GM08714 (cell line): ENCODE results near the gene CCNK.

ENCODE experiments used
- H3K4me3 ChIP-seq: fragments of 200-500 bp; sonication (Bioruptor generic); 2 replicates; pipeline ENCODE4 v1.5.1; 2014; ENCODE audit warnings: mild to moderate bottlenecking, low read length, inconsistent platforms
- ZNF274 ChIP-seq: IDR thresholded peaks from 2 replicates; pipeline ENCODE4 v1.6.1; 2012; ENCODE audit warnings: mild to moderate bottlenecking, low read depth, low read length

The CCNK gene

GRCh38 chr14:99480917-99481744 lies at the start of gene CCNK:
CCNK (plus strand) TSS chr14:99481409; CDS start chr14:99492678, 11,269 bp downstream.
- peak within 1 kb of the TSS; percentile 96 for H3K4me3 ChIP-seq
- no peak for TF ChIP-seq ZNF274

- H3K4me3 ChIP-seq = no peak overlapping the region
- no peak for TF ChIP-seq ZNF274
Observed at GRCh38 chr14:99431986-99432385, 49.2 kb upstream of the CCNK start.

- TF ChIP-seq ZNF274 = no peak
- H3K4me3 ChIP-seq = no peak overlapping the region
Observed at GRCh38 chr14:99432485-99432884, 48.7 kb upstream of the CCNK start.

GRCh38 chr14:99435327-99435726 lies 45.9 kb upstream of the CCNK start:
- no peak overlapping the region for H3K4me3 ChIP-seq
- no peak for TF ChIP-seq ZNF274

- no peak overlapping the region for H3K4me3 ChIP-seq
- TF ChIP-seq ZNF274 = no peak
Observed at GRCh38 chr14:99436247-99437180, 44.7 kb upstream of the CCNK start.

- no peak overlapping the region for H3K4me3 ChIP-seq
- TF ChIP-seq ZNF274 = no peak
Observed at GRCh38 chr14:99437706-99438105, 43.5 kb upstream of the CCNK start.

- H3K4me3 ChIP-seq = no peak overlapping the region
- TF ChIP-seq ZNF274 = no peak
Observed at GRCh38 chr14:99440278-99440677, 40.9 kb upstream of the CCNK start.

GRCh38 chr14:99441157-99441870 lies 39.9 kb upstream of the CCNK start:
- no peak for TF ChIP-seq ZNF274
- no peak overlapping the region for H3K4me3 ChIP-seq

- no peak overlapping the region for H3K4me3 ChIP-seq
- TF ChIP-seq ZNF274 = no peak
Observed at GRCh38 chr14:99441918-99442317, 39.3 kb upstream of the CCNK start.

- TF ChIP-seq ZNF274 = no peak
- no peak overlapping the region for H3K4me3 ChIP-seq
Observed at GRCh38 chr14:99445931-99446330, 35.3 kb upstream of the CCNK start.

GRCh38 chr14:99447739-99448138 lies 33.5 kb upstream of the CCNK start:
- no peak for TF ChIP-seq ZNF274
- no peak overlapping the region for H3K4me3 ChIP-seq

- TF ChIP-seq ZNF274 = no peak
- no peak overlapping the region for H3K4me3 ChIP-seq
Observed at GRCh38 chr14:99450266-99450665, 30.9 kb upstream of the CCNK start.

GRCh38 chr14:99451234-99451633 lies 30.0 kb upstream of the CCNK start:
- TF ChIP-seq ZNF274 = no peak
- H3K4me3 ChIP-seq = no peak overlapping the region

GRCh38 chr14:99452968-99453367 lies 28.2 kb upstream of the CCNK start:
- no peak overlapping the region for H3K4me3 ChIP-seq
- no peak for TF ChIP-seq ZNF274
